Measurements from ENCODE around the gene ENPP6. TPM values are rescaled to one million over a fixed set of nuclear protein-coding genes. Genes with fewer than 3 reads are reported as not detected.

ENPP6 gene
- total RNA-seq, 4 donors from 2014 or later = not detected

DNA sequence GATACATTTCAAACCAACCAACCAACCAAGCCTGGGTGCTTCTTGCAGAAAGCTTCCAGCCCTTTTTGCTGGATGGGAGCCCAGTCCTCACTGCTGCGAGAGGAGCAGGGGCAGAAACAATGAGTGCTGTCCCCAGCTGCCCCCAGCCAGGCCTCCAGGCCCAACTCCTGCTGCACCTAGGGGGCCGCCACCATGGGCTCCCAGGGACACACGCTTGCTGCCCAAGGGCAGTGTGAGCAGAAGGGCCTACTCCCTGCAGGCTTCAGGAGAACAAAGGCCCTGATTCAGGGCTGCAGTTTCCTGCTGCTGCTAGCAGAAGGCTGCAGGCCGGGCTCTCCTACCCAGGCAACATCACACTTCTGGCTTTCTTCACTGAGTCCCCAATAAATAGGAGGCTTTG, 37.7 kb upstream of the ENPP6 start:
- DNase-seq (ENCODE audit: low spot score in 2 of 2) = no peak
- no peaks in the 10 kb centered on the region for H3K27me3 ChIP-seq
- no peaks in the 10 kb centered on the region for H3K4me1 ChIP-seq
- TF ChIP-seq, protein P1, sequence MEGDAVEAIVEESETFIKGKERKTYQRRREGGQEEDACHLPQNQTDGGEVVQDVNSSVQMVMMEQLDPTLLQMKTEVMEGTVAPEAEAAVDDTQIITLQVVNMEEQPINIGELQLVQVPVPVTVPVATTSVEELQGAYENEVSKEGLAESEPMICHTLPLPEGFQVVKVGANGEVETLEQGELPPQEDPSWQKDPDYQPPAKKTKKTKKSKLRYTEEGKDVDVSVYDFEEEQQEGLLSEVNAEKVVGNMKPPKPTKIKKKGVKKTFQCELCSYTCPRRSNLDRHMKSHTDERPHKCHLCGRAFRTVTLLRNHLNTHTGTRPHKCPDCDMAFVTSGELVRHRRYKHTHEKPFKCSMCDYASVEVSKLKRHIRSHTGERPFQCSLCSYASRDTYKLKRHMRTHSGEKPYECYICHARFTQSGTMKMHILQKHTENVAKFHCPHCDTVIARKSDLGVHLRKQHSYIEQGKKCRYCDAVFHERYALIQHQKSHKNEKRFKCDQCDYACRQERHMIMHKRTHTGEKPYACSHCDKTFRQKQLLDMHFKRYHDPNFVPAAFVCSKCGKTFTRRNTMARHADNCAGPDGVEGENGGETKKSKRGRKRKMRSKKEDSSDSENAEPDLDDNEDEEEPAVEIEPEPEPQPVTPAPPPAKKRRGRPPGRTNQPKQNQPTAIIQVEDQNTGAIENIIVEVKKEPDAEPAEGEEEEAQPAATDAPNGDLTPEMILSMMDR (IDR thresholded peaks at IDR 0.05) = no peak
- TF ChIP-seq EP300 (IDR thresholded peaks at IDR 0.05) (no peak), POLR2A (IDR thresholded peaks at IDR 0.05) (no peak), POLR2AphosphoS5 (IDR thresholded peaks at IDR 0.05) (no peak)
- no peaks in the 10 kb centered on the region for H3K36me3 ChIP-seq
- 43% methylated on average over 1 of the region's 4 CpGs for WGBS
- no peak overlapping the region for H3K4me3 ChIP-seq
- H3K9me3 ChIP-seq = no peaks in the 10 kb centered on the region
- H3K27ac ChIP-seq = no peak overlapping the region

DNA sequence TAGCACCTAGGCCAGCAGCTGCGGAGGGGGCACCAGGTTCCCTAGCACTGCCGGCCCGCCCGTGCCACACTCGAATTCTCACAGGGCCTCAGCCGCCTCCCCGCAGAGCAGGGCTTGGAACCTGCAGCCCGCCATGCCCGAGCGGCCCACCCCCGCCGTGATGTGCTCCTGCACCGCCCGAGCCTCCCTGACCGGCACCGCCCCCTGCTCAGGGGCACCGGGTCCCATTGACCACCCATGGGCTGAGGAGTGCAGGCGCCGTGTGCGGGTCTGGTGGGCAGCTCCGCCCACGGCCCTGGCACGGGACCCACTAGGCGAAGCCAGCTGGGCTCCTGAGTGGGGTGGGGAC, 35.4 kb upstream of the ENPP6 start:
- Histone ChIP-seq H3K36me3 (no peaks in the 10 kb centered on the region), H3K9me3 (no peaks in the 10 kb centered on the region)
- 95% methylated on average over 16 of the region's 24 CpGs for WGBS

DNA sequence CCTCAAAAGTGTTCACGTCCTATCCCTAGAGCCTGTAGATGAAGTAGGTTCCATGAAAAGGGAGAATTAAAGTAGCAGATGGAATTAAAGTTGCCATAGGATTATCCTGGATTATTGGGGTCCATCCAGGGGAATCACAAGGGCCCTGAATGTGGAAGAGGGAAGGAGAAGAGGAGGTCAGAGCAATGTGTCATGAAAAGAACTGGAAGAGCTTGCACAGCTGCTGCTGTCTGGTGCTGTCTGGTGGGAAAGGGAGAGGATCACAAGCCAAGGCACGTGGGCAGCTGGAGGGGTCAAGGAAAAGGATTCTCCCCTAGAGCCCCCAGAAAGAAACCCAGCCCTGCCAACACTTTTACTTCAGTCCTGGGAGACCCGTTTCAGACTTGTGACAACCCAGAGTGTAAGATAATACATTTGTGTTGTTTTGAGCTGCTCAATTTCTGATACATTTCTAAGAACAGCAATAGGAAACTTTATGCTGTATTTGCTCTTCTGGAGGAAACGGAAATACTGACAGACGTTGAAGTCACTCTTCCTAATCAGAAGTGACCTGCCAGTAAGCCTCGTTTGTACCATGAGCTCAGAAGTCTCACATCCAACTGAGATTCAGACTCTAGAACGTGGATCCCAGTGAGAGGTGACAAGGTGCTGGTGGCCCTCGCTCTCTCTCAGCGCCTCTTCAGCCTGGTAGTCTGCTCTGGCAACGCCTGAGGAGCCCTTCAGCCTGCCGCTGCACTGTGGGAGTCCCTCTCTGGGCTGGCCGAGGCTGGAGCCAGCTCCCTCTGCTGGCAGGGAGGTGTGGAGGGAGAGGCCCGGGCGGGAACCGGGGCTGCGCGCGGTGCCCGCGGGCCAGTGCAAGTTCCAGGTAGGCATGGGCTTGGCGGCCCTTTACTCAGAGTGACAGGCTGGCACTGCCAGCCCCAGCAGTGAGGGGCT, 34.7 kb upstream of the ENPP6 start:
- DNase-seq (ENCODE audit: low spot score in 2 of 2) = no peak
- no peak overlapping the region for H3K27ac ChIP-seq
- no peaks in the 10 kb centered on the region for H3K9me3 ChIP-seq
- H3K4me3 ChIP-seq = no peak overlapping the region
- no peaks in the 10 kb centered on the region for H3K36me3 ChIP-seq
- WGBS = 79% methylated on average over 9 of the region's 21 CpGs
- H3K4me1 ChIP-seq = no peaks in the 10 kb centered on the region
- no peak for TF ChIP-seq POLR2A (IDR thresholded peaks at IDR 0.05)
- TF ChIP-seq, protein P1 (IDR thresholded peaks at IDR 0.05) = no peak
- no peak for TF ChIP-seq POLR2AphosphoS5 (IDR thresholded peaks at IDR 0.05)
- TF ChIP-seq EP300 (IDR thresholded peaks at IDR 0.05) = no peak
- H3K27me3 ChIP-seq = no peaks in the 10 kb centered on the region

More for the DNA sequence above, 35.4 kb upstream of the ENPP6 start:
- no peak for DNase-seq (ENCODE audit: low spot score in 2 of 2)
- TF ChIP-seq, protein P1 (IDR thresholded peaks at IDR 0.05) = no peak
- TF ChIP-seq POLR2AphosphoS5 (IDR thresholded peaks at IDR 0.05) (no peak), POLR2A (IDR thresholded peaks at IDR 0.05) (no peak), EP300 (IDR thresholded peaks at IDR 0.05) (no peak)
- no peaks in the 10 kb centered on the region for H3K4me1 ChIP-seq
- H3K27me3 ChIP-seq = no peaks in the 10 kb centered on the region
- no peak overlapping the region for H3K27ac ChIP-seq
- H3K4me3 ChIP-seq = no peak overlapping the region

DNA sequence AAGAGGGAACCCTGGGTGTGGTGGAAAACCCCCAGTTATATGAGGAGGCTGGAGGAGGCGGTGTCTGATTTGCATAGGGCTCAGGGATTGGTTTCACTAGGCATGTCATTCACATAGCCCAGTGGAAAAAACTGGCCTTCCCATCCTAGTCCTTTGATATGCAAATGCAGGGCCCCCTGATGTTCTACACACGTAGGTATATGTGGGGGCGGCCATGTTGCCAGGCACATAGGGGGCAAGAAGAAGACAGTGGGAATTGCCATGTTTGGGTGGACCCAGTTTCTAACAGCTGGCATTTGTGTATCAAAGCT, 34.0 kb upstream of the ENPP6 start:
- WGBS = 79% methylated on average over 3 of the region's 3 CpGs
- no peaks in the 10 kb centered on the region for H3K9me3 ChIP-seq
- no peaks in the 10 kb centered on the region for H3K4me1 ChIP-seq
- no peak overlapping the region for H3K27ac ChIP-seq
- no peak overlapping the region for H3K4me3 ChIP-seq
- H3K27me3 ChIP-seq = no peaks in the 10 kb centered on the region
- no peaks in the 10 kb centered on the region for H3K36me3 ChIP-seq
- TF ChIP-seq POLR2A (IDR thresholded peaks at IDR 0.05) (no peak), POLR2AphosphoS5 (IDR thresholded peaks at IDR 0.05) (no peak), EP300 (IDR thresholded peaks at IDR 0.05) (no peak)
- TF ChIP-seq, protein P1 (IDR thresholded peaks at IDR 0.05) = no peak
- DNase-seq (ENCODE audit: low spot score in 2 of 2) = no peak

DNA sequence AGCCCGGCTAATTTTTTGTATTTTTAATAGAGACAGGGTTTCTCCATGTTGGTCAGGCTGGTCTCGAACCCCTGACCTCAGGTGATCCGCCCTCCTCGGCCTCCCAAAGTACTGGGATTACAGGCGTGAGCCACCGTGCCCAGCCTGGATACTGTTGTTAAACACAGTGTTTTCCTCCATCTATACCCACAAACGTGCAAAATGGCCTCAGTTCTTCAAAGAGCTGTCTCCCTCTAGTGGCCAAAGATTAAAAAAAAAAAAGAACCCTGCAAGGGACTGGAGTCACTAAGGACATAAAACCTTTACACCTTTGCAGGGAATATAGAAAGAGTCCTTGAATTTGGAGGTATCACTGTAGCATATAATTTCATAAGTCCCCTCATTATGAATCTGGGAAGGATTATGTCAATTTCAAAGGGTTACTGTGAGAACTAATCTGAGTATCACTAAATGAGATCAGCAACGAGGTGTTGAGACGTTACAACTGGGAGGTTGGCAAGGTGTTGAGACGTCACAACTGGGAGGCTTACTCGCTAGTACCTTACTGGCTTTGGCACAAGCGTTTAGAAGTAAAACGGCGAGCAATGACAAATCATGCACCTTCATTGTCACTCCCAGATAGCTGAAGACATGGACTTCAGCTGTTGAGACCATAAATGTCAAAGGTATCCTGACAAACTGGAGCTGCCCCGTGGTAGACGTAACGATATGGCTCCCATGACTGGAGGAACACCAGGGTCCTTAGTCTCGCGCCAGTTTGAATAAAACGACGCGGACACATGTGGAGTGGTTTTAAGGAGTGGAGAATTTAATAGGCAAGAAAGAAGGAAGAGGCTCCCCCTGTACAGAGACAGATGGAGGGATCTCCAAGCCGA, 33.4 kb upstream of the ENPP6 start:
- no peaks in the 10 kb centered on the region for H3K27me3 ChIP-seq
- no peaks in the 10 kb centered on the region for H3K36me3 ChIP-seq
- H3K4me1 ChIP-seq = no peaks in the 10 kb centered on the region
- no peak for TF ChIP-seq POLR2AphosphoS5 (IDR thresholded peaks at IDR 0.05)
- TF ChIP-seq, protein P1 (IDR thresholded peaks at IDR 0.05) = peak in 1 of 2 donors; percentile 45
- no peak overlapping the region for H3K4me3 ChIP-seq
- 62% methylated on average over 23 of the region's 23 CpGs for WGBS
- H3K27ac ChIP-seq = no peak overlapping the region
- H3K9me3 ChIP-seq = no peaks in the 10 kb centered on the region
- DNase-seq (ENCODE audit: low spot score in 2 of 2) = no peak
